Measurements from ENCODE around the gene PEMT.

- TF ChIP-seq CTCF (conservative IDR thresholded peaks at IDR 0.05 in 1 of 2, IDR thresholded peaks at IDR 0.05 in 1 of 2; ENCODE audit: low read depth in 1 of 2, low read length in 2 of 2) (no peak), EZH2 (IDR thresholded peaks at IDR 0.05; ENCODE audit: low read length, missing control alignments) (no peak)
Observed at GRCh38 chr17:17505610-17506171, 85.8 kb downstream of the PEMT start.

All from fibroblast of lung (primary cell).